HEK293T (cell line): Measurements from ENCODE around the gene TBCEL.

Experiments used
- ARNT ChIP-seq: fragments of 450-650 bp; IDR thresholded peaks from 2 replicates; pipeline ENCODE4 v1.6.1; 2017; ENCODE audit warnings: mild to moderate bottlenecking
- CTBP1 ChIP-seq: fragments of 450-650 bp; IDR thresholded peaks from 2 replicates; pipeline ENCODE4 v1.6.1; 2016; ENCODE audit warnings: borderline replicate concordance
- FOXA1 ChIP-seq: fragments of 450-650 bp; IDR thresholded peaks from 2 replicates; pipeline ENCODE4 v1.6.1; 2016; ENCODE audit warnings: mild to moderate bottlenecking
- FOXM1 ChIP-seq: fragments of 450-650 bp; IDR thresholded peaks from 2 replicates; pipeline ENCODE4 v1.6.1; 2017; ENCODE audit warnings: mild to moderate bottlenecking, borderline replicate concordance
- NFRKB ChIP-seq: fragments of 450-650 bp; IDR thresholded peaks from 2 replicates; pipeline ENCODE4 v1.6.1; 2016; ENCODE audit warnings: mild to moderate bottlenecking, moderate library complexity
- PKNOX1 ChIP-seq: fragments of 450-650 bp; IDR thresholded peaks from 2 replicates; pipeline ENCODE4 v1.6.1; 2016
- SP1 ChIP-seq: fragments of 450-650 bp; IDR thresholded peaks from 2 replicates; pipeline ENCODE4 v1.6.1; 2017
- SUZ12 ChIP-seq: fragments of 450-650 bp; IDR thresholded peaks from 2 replicates; pipeline ENCODE4 v1.6.1; 2016; ENCODE audit warnings: mild to moderate bottlenecking

GRCh38 chr11:120995184-120995583 lies 28.7 kb upstream of the TBCEL start:
- no peak for TF ChIP-seq SP1
- no peak for TF ChIP-seq ARNT
- TF ChIP-seq SUZ12, result no peak
- TF ChIP-seq FOXM1, result no peak
- no peak for TF ChIP-seq NFRKB
- TF ChIP-seq FOXA1, result no peak
- no peak for TF ChIP-seq PKNOX1
- TF ChIP-seq CTBP1, result no peak
